Activated CD4-positive, alpha-beta T cell treated with anti-CD3 and anti-CD28 coated beads for 36 hours (primary cell): ENCODE data around the gene PCSK6. TPM values are rescaled to one million over a fixed set of nuclear protein-coding genes. Genes with fewer than 3 reads are reported as not detected.

Experiments
- ATAC-seq: fragments of 200-7000 bp; cut with Tn5 transposase; one replicate; pipeline ENCODE4 v1.10.0; 2021; ENCODE audit warnings: mild to moderate bottlenecking, moderate library complexity
- CTCF ChIA-PET: fragments of 350-600 bp; sonication (Branson Sonifier 250); formaldehyde crosslinking; loops from one replicate; lab custom pipeline; 2021; ENCODE audit warnings: antibody characterized with exemption; lab: Charles Lee
- POLR2A ChIA-PET: fragments of 350-600 bp; sonication (Branson Sonifier 250); formaldehyde crosslinking; loops from one replicate; lab custom pipeline; 2021; ENCODE audit warnings: antibody characterized with exemption, inconsistent platforms; lab: Charles Lee
- DNase-seq: peaks from one replicate; pipeline ENCODE4 v3.0.0-alpha.2; 2020
- H3K27ac Mint-ChIP-seq: one replicate; pipeline ENCODE4 v1.8.0; 2021; ENCODE audit warnings: mixed read lengths
- H3K27me3 Mint-ChIP-seq: one replicate; pipeline ENCODE4 v1.8.0; 2021; ENCODE audit warnings: mixed read lengths
- H3K36me3 Mint-ChIP-seq: one replicate; pipeline ENCODE4 v1.8.0; 2021; ENCODE audit warnings: low read depth, mixed read lengths
- H3K4me1 Mint-ChIP-seq: one replicate; pipeline ENCODE4 v1.8.0; 2021; ENCODE audit warnings: mixed read lengths
- H3K4me3 Mint-ChIP-seq: one replicate; pipeline ENCODE4 v1.8.0; 2021; ENCODE audit warnings: mild to moderate bottlenecking, moderate library complexity, mixed read lengths
- H3K9me3 Mint-ChIP-seq: one replicate; pipeline ENCODE4 v1.8.0; 2021; ENCODE audit warnings: low read depth, mixed read lengths
- intact Hi-C, 2 experiments: fragments of 100-400 bp; cut with DNase I in 1 of 2; cut with micrococcal nuclease in 1 of 2; formaldehyde crosslinking; loops; one replicate each; pipeline versions ENCODE4 v1.14.2 to v1.15.1; 2022 to 2024; cut with DNase I, micrococcal nuclease
- total RNA-seq, 2 experiments: library from RNA; stranded (reverse); gene quantifications; one replicate each; pipeline ENCODE4 v1.2.3, GENCODE V29; 2021

Gene PCSK6
- total RNA-seq, 2 experiments from 2014 or later: 0.75 to 0.95 TPM

- no peak for ATAC-seq
- Mint-ChIP-seq H3K9me3 (no peaks in the 10 kb centered on the region), H3K36me3 (no peaks in the 10 kb centered on the region), H3K4me1 (no peaks in the 10 kb centered on the region), H3K27me3 (peaks cover 12% of the 10 kb centered on the region), H3K27ac (no peak overlapping the region), H3K4me3 (no peak overlapping the region)
- intact Hi-C loops: no loop called here
- no peak for DNase-seq
- ChIA-PET CTCF (no interaction called here), POLR2A (no interaction called here)
Measured at GRCh38 chr15:101373577-101373976, 115.9 kb downstream of the PCSK6 start.

- Mint-ChIP-seq H3K4me3 (no peak overlapping the region), H3K27ac (no peak overlapping the region), H3K9me3 (no peaks in the 10 kb centered on the region), H3K4me1 (no peaks in the 10 kb centered on the region), H3K36me3 (no peaks in the 10 kb centered on the region), H3K27me3 (peaks cover 12% of the 10 kb centered on the region)
- DNase-seq (no peak), ATAC-seq (no peak)
- POLR2A ChIA-PET: no interaction called here
- intact Hi-C loops: no loop called here
- CTCF ChIA-PET: no interaction called here
Measured at GRCh38 chr15:101372960-101373525, 116.5 kb downstream of the PCSK6 start.

GRCh38 chr15:101372149-101372577 is 117.3 kb downstream of the PCSK6 start:
- POLR2A ChIA-PET: no interaction called here

GRCh38 chr15:101371519-101371918 is 118.0 kb downstream of the PCSK6 start:
- DNase-seq: no peak

More at GRCh38 chr15:101372149-101372577, 117.3 kb downstream of the PCSK6 start:
- DNase-seq: no peak
- H3K4me3 Mint-ChIP-seq: no peak overlapping the region
- no peak for ATAC-seq
- no peaks in the 10 kb centered on the region for H3K4me1 Mint-ChIP-seq
- no peaks in the 10 kb centered on the region for H3K9me3 Mint-ChIP-seq
- peaks cover 12% of the 10 kb centered on the region for H3K27me3 Mint-ChIP-seq
- H3K36me3 Mint-ChIP-seq: no peaks in the 10 kb centered on the region
- intact Hi-C loops: no loop called here
- H3K27ac Mint-ChIP-seq: no peak overlapping the region
- CTCF ChIA-PET: no interaction called here

GRCh38 chr15:101371081-101371480 is 118.4 kb downstream of the PCSK6 start:
- Mint-ChIP-seq H3K4me1 (no peaks in the 10 kb centered on the region), H3K27me3 (peaks cover 10% of the 10 kb centered on the region), H3K27ac (no peak overlapping the region), H3K4me3 (no peak overlapping the region), H3K9me3 (no peaks in the 10 kb centered on the region), H3K36me3 (no peaks in the 10 kb centered on the region)
- ChIA-PET CTCF (no interaction called here), POLR2A (no interaction called here)
- ATAC-seq (no peak), DNase-seq (no peak)
- intact Hi-C loops: no loop called here

More at GRCh38 chr15:101371519-101371918, 118.0 kb downstream of the PCSK6 start:
- peaks cover 12% of the 10 kb centered on the region for H3K27me3 Mint-ChIP-seq
- CTCF ChIA-PET: no interaction called here
- H3K36me3 Mint-ChIP-seq: no peaks in the 10 kb centered on the region
- no peak overlapping the region for H3K27ac Mint-ChIP-seq
- no peaks in the 10 kb centered on the region for H3K4me1 Mint-ChIP-seq
- ATAC-seq: no peak
- intact Hi-C loops: no loop called here
- H3K4me3 Mint-ChIP-seq: no peak overlapping the region
- POLR2A ChIA-PET: no interaction called here
- H3K9me3 Mint-ChIP-seq: no peaks in the 10 kb centered on the region

GRCh38 chr15:101370330-101371024 is 119.0 kb downstream of the PCSK6 start:
- intact Hi-C loops: no loop called here
- H3K9me3 Mint-ChIP-seq: no peaks in the 10 kb centered on the region
- peaks cover 10% of the 10 kb centered on the region for H3K27me3 Mint-ChIP-seq
- H3K4me1 Mint-ChIP-seq: no peaks in the 10 kb centered on the region
- H3K27ac Mint-ChIP-seq: no peak overlapping the region
- DNase-seq: no peak
- ATAC-seq: no peak
- ChIA-PET CTCF (no interaction called here), POLR2A (no interaction called here)
- H3K4me3 Mint-ChIP-seq: no peak overlapping the region
- H3K36me3 Mint-ChIP-seq: no peaks in the 10 kb centered on the region

GRCh38 chr15:101369676-101370075 is 119.8 kb downstream of the PCSK6 start:
- CTCF ChIA-PET: no interaction called here
- H3K27me3 Mint-ChIP-seq: peaks cover 14% of the 10 kb centered on the region

GRCh38 chr15:101368861-101369642 is 120.5 kb downstream of the PCSK6 start:
- no peak for ATAC-seq
- H3K27me3 Mint-ChIP-seq: peaks cover 15% of the 10 kb centered on the region
- H3K4me1 Mint-ChIP-seq: no peaks in the 10 kb centered on the region
- no peak overlapping the region for H3K27ac Mint-ChIP-seq
- intact Hi-C loops: no loop called here
- H3K36me3 Mint-ChIP-seq: no peaks in the 10 kb centered on the region
- POLR2A ChIA-PET: no interaction called here
- DNase-seq: no peak
- no peak overlapping the region for H3K4me3 Mint-ChIP-seq
- peaks cover 3% of the 10 kb centered on the region for H3K9me3 Mint-ChIP-seq
- CTCF ChIA-PET: no interaction called here

More at GRCh38 chr15:101369676-101370075, 119.8 kb downstream of the PCSK6 start:
- ATAC-seq: no peak
- Mint-ChIP-seq H3K4me1 (no peaks in the 10 kb centered on the region), H3K27ac (no peak overlapping the region), H3K36me3 (no peaks in the 10 kb centered on the region), H3K9me3 (peaks cover 2% of the 10 kb centered on the region), H3K4me3 (no peak overlapping the region)
- intact Hi-C loops: no loop called here
- no peak for DNase-seq
- POLR2A ChIA-PET: no interaction called here

GRCh38 chr15:101368086-101368780 is 121.3 kb downstream of the PCSK6 start:
- ChIA-PET POLR2A (no interaction called here), CTCF (interaction anchor here (0.7 kb wide), 1 partner anchor 48 kb away, joined by 3 read pairs; no protein-coding TSS in a partner anchor)
- DNase-seq: no peak
- Mint-ChIP-seq H3K9me3 (peaks cover 3% of the 10 kb centered on the region), H3K4me1 (no peaks in the 10 kb centered on the region), H3K27me3 (peaks cover 16% of the 10 kb centered on the region), H3K27ac (no peak overlapping the region), H3K36me3 (no peaks in the 10 kb centered on the region), H3K4me3 (no peak overlapping the region)
- intact Hi-C loops: no loop called here
- no peak for ATAC-seq

- no peak for ATAC-seq
- Mint-ChIP-seq H3K36me3 (no peaks in the 10 kb centered on the region), H3K4me3 (no peak overlapping the region), H3K27me3 (peaks cover 14% of the 10 kb centered on the region), H3K9me3 (peaks cover 3% of the 10 kb centered on the region), H3K27ac (no peak overlapping the region), H3K4me1 (no peaks in the 10 kb centered on the region)
- no peak for DNase-seq
- ChIA-PET CTCF (interaction anchor here (0.7 kb wide), 1 partner anchor 125 kb away, joined by 3 read pairs; no protein-coding TSS in a partner anchor), POLR2A (no interaction called here)
- intact Hi-C loops: no loop called here
Measured at GRCh38 chr15:101366853-101367252, 122.7 kb downstream of the PCSK6 start.

GRCh38 chr15:101362986-101363566 is 126.4 kb downstream of the PCSK6 start:
- Mint-ChIP-seq H3K36me3 (no peaks in the 10 kb centered on the region), H3K4me1 (no peaks in the 10 kb centered on the region), H3K27me3 (peaks cover 12% of the 10 kb centered on the region), H3K27ac (no peak overlapping the region), H3K4me3 (no peak overlapping the region), H3K9me3 (peaks cover 3% of the 10 kb centered on the region)
- DNase-seq (no peak), ATAC-seq (no peak)
- ChIA-PET POLR2A (no interaction called here), CTCF (no interaction called here)
- intact Hi-C loops: no loop called here
